Endothelial cell of umbilical vein (primary cell): Measurements from ENCODE around the gene NT5C1A. TPM values are rescaled to one million over a fixed set of nuclear protein-coding genes. Genes with fewer than 3 reads are reported as not detected.

ENCODE experiments used
- BruUV-seq: library from RNA; stranded (reverse); fragments of 400-500 nt; replicated peaks from 2 replicates; lab custom pipeline; 2021; lab: Mats Ljungman, UMichigan
- CTCF ChIA-PET: fragments of 300-600, 350-600 bp; sonication (Branson Sonifier 250); formaldehyde crosslinking; loops from one replicate; lab custom pipeline; 2021; ENCODE audit warnings: antibody characterized with exemption, inconsistent platforms; lab: Charles Lee
- POLR2A ChIA-PET: fragments of 300-600, 350-600 bp; sonication (Branson Sonifier 250); formaldehyde crosslinking; loops from one replicate; lab custom pipeline; 2021; ENCODE audit warnings: antibody characterized with exemption, inconsistent platforms; lab: Charles Lee
- DNase-seq: peaks from one replicate; pipeline ENCODE4 v3.0.0-alpha.2; 2011; ENCODE audit warnings: low read depth, low spot score
- FAIRE-seq: peaks from 2 replicates; lab custom pipeline; 2011; peaks lifted over from hg19 to GRCh38; lab: Jason Lieb, UNC
- H2AFZ ChIP-seq: 2 replicates; pipeline ENCODE4 v1.6.0; 2012; ENCODE audit warnings: low read depth, low read length, control low read depth, inconsistent platforms
- H3K27ac ChIP-seq: 2 replicates; pipeline ENCODE4 v1.5.1; 2011; ENCODE audit warnings: low read depth, mild to moderate bottlenecking, control low read depth, low read length, moderate library complexity; ENCODE audit not compliant: insufficient read depth
- H3K27me3 ChIP-seq, 2 experiments: 2 replicates each; pipeline versions ENCODE4 v1.6.0 to v1.6.1; 2011; ENCODE audit warnings: low read length in 2 of 2, mixed read lengths in 1 of 2; ENCODE audit not compliant: control insufficient read depth in 2 of 2, insufficient read depth in 2 of 2
- H3K36me3 ChIP-seq, 2 experiments: 2 replicates in 1 of 2; 3 replicates in 1 of 2; pipeline ENCODE4 v1.5.1; 2011; ENCODE audit warnings: low read length in 2 of 2, mild to moderate bottlenecking in 1 of 2, moderate library complexity in 1 of 2; ENCODE audit not compliant: control insufficient read depth in 2 of 2, insufficient read depth in 2 of 2; ENCODE audit errors: extremely low read depth in 1 of 2
- H3K4me1 ChIP-seq: 3 replicates; pipeline ENCODE4 v1.5.1; 2011; ENCODE audit warnings: mild to moderate bottlenecking, low read length; ENCODE audit not compliant: control insufficient read depth, insufficient read depth; ENCODE audit errors: extremely low read depth
- H3K4me2 ChIP-seq: 2 replicates; pipeline ENCODE4 v1.6.1; 2011; ENCODE audit warnings: low read length, control low read depth, mixed read lengths; ENCODE audit not compliant: insufficient read depth
- H3K4me3 ChIP-seq, 3 experiments: fragments of 200-600 bp in 1 of 3; sonication (generic), shearing (Covaris generic) in 1 of 3; replicated peaks in 1 of 3; 2 replicates each; pipeline ENCODE4 v1.5.1; 2011 to 2016; ENCODE audit warnings: control low read depth in 3 of 3, low read length in 3 of 3, mild to moderate bottlenecking in 2 of 3, inconsistent platforms in 1 of 3, low read depth in 1 of 3, moderate library complexity in 1 of 3; ENCODE audit not compliant: insufficient read depth in 1 of 3
- H3K79me2 ChIP-seq: 2 replicates; pipeline ENCODE4 v1.6.0; 2012; ENCODE audit warnings: low read length, inconsistent platforms; ENCODE audit not compliant: control insufficient read depth, insufficient read depth
- H3K9ac ChIP-seq: replicated peaks from 2 replicates; pipeline ENCODE3; 2011; ENCODE audit warnings: low read length, control low read depth; ENCODE audit not compliant: insufficient read depth; ENCODE audit errors: extremely low read depth
- H3K9me1 ChIP-seq: replicated peaks from 3 replicates; pipeline ENCODE4 v1.6.0; 2011; ENCODE audit warnings: mild to moderate bottlenecking, low read length; ENCODE audit not compliant: control insufficient read depth, insufficient read depth; ENCODE audit errors: extremely low read depth
- H3K9me3 ChIP-seq: replicated peaks from 2 replicates; pipeline ENCODE4 v1.5.1; 2012; ENCODE audit warnings: low read length, inconsistent platforms; ENCODE audit not compliant: control insufficient read depth, insufficient read depth
- H4K20me1 ChIP-seq: replicated peaks from 2 replicates; pipeline ENCODE3; 2011; ENCODE audit warnings: mild to moderate bottlenecking, low read length; ENCODE audit not compliant: control insufficient read depth, insufficient read depth; ENCODE audit errors: extremely low read depth
- EZH2 ChIP-seq: IDR thresholded peaks from 2 replicates; pipeline ENCODE4 v1.6.1; 2012; ENCODE audit warnings: borderline replicate concordance, low read depth, mild to moderate bottlenecking, moderate library complexity, low read length, inconsistent platforms; ENCODE audit not compliant: severe bottlenecking
- FOS ChIP-seq: IDR thresholded peaks from 2 replicates; pipeline ENCODE4 v1.6.1; 2011; ENCODE audit warnings: mild to moderate bottlenecking, low read length, moderate library complexity, borderline replicate concordance; ENCODE audit not compliant: insufficient read depth
- GATA2 ChIP-seq: IDR thresholded peaks from 2 replicates; pipeline ENCODE4 v1.7.0; 2011; ENCODE audit warnings: low read depth, mild to moderate bottlenecking, moderate library complexity, mixed read lengths, low read length; ENCODE audit not compliant: insufficient read length, insufficient read depth
- JUN ChIP-seq: IDR thresholded peaks from 2 replicates; pipeline ENCODE4 v1.6.1; 2011; ENCODE audit warnings: borderline replicate concordance, low read depth; ENCODE audit not compliant: insufficient read length, insufficient read depth
- MYC ChIP-seq: IDR thresholded peaks from one replicate; pipeline ENCODE4 v1.6.1; 2011; ENCODE audit warnings: mild to moderate bottlenecking, low read depth, low read length
- POLR2A ChIP-seq: IDR thresholded peaks from 2 replicates; pipeline ENCODE4 v1.6.1; 2012; ENCODE audit warnings: low read depth, mild to moderate bottlenecking, control low read depth, low read length
- POLR2AphosphoS5 ChIP-seq: IDR thresholded peaks from 2 replicates; pipeline ENCODE4 v1.6.1; 2012; ENCODE audit warnings: low read depth, mild to moderate bottlenecking, control low read depth, low read length, moderate library complexity; ENCODE audit not compliant: insufficient read depth
- dilution Hi-C: fragments of 300-500 bp; cut with MboI; formaldehyde crosslinking; loops from one replicate; pipeline ENCODE4 v1.15.0; 2019; ENCODE audit warnings: low sequenced_read_pairs; ENCODE audit not compliant: extremely low pct_ligation_motif_present
- intact Hi-C: fragments of 100-400 bp; cut with micrococcal nuclease; formaldehyde crosslinking; loops from one replicate; pipeline ENCODE4 v1.10.0; 2022
- polyA plus RNA-seq, 4 experiments: library from polyadenylated mRNA; depleted of rRNA in 3 of 4; stranded (reverse) in 3 of 4; unstranded in 1 of 4; fragments of >200 nt; gene quantifications; 2 replicates each; pipeline versions ENCODE4 v1.2.1 to v1.2.3, GENCODE V29; 2011 to 2012; ENCODE audit warnings: missing spikeins in 1 of 4
- total RNA-seq: library from RNA; stranded (reverse); gene quantifications from 2 replicates; pipeline ENCODE4 v1.2.3, GENCODE V29; 2021
- TF ChIP-seq, protein P1 (sequence below), 2 donors: IDR thresholded peaks; 1 replicate in 1 of 2; 2 replicates in 1 of 2; pipeline ENCODE4 v1.5.1; 2011; ENCODE audit warnings: low read length in 2 of 2, mild to moderate bottlenecking in 2 of 2, moderate library complexity in 2 of 2, control low read depth in 1 of 2, inconsistent platforms in 1 of 2, low read depth in 1 of 2; ENCODE audit not compliant: insufficient read depth in 1 of 2; ENCODE audit errors: extremely low read depth in 1 of 2
- TF ChIP-seq, protein P2 (sequence below): IDR thresholded peaks from 2 replicates; pipeline ENCODE4 v1.6.1; 2011; ENCODE audit not compliant: insufficient read depth, insufficient read length

Gene NT5C1A
- total and polyA plus RNA-seq, 2 donors (not counting 3 experiments of a cell fraction or from before 2014, with no cell fraction given) = not detected

DNA sequence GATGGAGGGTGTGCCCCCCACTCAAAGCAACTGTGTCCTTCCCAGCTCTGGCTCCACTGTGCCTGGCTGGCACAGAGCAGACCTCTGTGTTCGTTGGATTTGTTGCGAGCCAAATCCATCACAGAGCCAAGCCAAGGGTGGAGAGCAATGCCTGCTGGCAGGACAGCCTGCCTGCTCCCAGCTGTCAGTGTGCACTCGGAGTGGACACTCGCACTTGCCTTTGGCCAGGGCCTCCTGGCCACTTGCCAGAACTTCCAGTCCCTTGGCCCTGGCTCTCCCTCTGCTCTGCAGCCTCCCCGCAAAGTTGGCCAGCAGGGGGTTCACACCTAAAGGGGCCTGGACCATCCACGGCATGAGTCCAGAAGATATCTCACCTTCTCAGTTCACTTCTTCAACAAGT, 48.9 kb downstream of the NT5C1A start:
- Histone ChIP-seq H2AFZ (no peak overlapping the region), H3K9me1 (no peaks in the 10 kb centered on the region), H3K27ac (no peak overlapping the region), H3K4me2 (no peak overlapping the region), H3K79me2 (no peaks in the 10 kb centered on the region), H3K4me3 (no peak overlapping the region), H3K9ac (no peak overlapping the region), H3K36me3 (no peaks in the 10 kb centered on the region), H3K4me1 (no peaks in the 10 kb centered on the region), H3K27me3 (peaks cover 0 to 10% of the 10 kb centered on the region in 2 experiments), H3K9me3 (no peaks in the 10 kb centered on the region), H4K20me1 (no peaks in the 10 kb centered on the region)
- dilution Hi-C loops (no loop called here), intact Hi-C loops (no loop called here)
- CTCF ChIA-PET = interaction anchor here (1.1 to 2.5 kb wide), 2 partner anchors 13 to 16 kb away, joined by 3 to 17 read pairs; no protein-coding TSS in a partner anchor
- no peak for DNase-seq
- POLR2A ChIA-PET = no interaction called here
- no peak for FAIRE-seq
- BruUV-seq = no TSS peak
- TF ChIP-seq FOS (no peak), POLR2A (no peak)
- TF ChIP-seq, protein P1, sequence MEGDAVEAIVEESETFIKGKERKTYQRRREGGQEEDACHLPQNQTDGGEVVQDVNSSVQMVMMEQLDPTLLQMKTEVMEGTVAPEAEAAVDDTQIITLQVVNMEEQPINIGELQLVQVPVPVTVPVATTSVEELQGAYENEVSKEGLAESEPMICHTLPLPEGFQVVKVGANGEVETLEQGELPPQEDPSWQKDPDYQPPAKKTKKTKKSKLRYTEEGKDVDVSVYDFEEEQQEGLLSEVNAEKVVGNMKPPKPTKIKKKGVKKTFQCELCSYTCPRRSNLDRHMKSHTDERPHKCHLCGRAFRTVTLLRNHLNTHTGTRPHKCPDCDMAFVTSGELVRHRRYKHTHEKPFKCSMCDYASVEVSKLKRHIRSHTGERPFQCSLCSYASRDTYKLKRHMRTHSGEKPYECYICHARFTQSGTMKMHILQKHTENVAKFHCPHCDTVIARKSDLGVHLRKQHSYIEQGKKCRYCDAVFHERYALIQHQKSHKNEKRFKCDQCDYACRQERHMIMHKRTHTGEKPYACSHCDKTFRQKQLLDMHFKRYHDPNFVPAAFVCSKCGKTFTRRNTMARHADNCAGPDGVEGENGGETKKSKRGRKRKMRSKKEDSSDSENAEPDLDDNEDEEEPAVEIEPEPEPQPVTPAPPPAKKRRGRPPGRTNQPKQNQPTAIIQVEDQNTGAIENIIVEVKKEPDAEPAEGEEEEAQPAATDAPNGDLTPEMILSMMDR (IDR thresholded peaks at IDR 0.05; ENCODE audit: extremely low read depth in 1 of 2, insufficient read depth in 1 of 2, low read depth in 1 of 2, low read length in 2 of 2) = no peak

DNA sequence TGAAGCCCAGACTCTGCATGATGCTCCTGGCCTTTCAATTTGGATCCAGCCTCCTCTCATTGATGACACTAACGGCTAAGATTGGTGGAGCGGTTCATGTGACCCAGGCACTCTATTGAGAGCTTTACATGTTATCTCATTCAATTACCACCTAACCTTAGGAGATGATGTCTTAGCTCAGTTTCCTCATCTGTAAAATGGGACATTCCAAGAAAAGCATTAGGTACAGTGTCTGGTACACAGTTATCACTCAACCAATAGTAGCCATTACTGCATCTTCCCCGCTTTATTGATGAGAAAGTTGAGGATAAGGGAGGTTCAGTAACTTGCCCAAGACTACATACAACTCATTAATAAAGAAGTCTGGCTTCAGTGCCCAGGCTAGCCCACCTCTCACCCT, 49.5 kb downstream of the NT5C1A start:
- FAIRE-seq (no peak), DNase-seq (no peak)
- CTCF ChIA-PET = interaction anchor here (0.9 to 2.5 kb wide), 3 partner anchors 12 to 29 kb away, joined by 3 to 17 read pairs (median 8); no protein-coding TSS in a partner anchor
- no TSS peak for BruUV-seq
- no peaks in the 10 kb centered on the region for H3K9me3 ChIP-seq
- no peaks in the 10 kb centered on the region for H3K79me2 ChIP-seq
- peaks cover 0 to 10% of the 10 kb centered on the region in 2 experiments for H3K27me3 ChIP-seq
- intact Hi-C loops (no loop called here), dilution Hi-C loops (no loop called here)
- TF ChIP-seq, protein P2, sequence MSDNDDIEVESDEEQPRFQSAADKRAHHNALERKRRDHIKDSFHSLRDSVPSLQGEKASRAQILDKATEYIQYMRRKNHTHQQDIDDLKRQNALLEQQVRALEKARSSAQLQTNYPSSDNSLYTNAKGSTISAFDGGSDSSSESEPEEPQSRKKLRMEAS = no peak
- TF ChIP-seq POLR2AphosphoS5 = no peak
- no peak for TF ChIP-seq JUN
- TF ChIP-seq, protein P1 (IDR thresholded peaks at IDR 0.05; ENCODE audit: extremely low read depth in 1 of 2, insufficient read depth in 1 of 2, low read depth in 1 of 2, low read length in 2 of 2) = no peak
- TF ChIP-seq FOS = no peak
- no peak for TF ChIP-seq MYC
- no peak for TF ChIP-seq GATA2
- no peak for TF ChIP-seq EZH2
- no peak for TF ChIP-seq POLR2A
- H3K4me1 ChIP-seq = no peaks in the 10 kb centered on the region
- no peak overlapping the region for H2AFZ ChIP-seq
- H3K9ac ChIP-seq = no peak overlapping the region
- no peak overlapping the region for H3K4me3 ChIP-seq
- POLR2A ChIA-PET = no interaction called here
- no peaks in the 10 kb centered on the region for H4K20me1 ChIP-seq
- H3K36me3 ChIP-seq = no peaks in the 10 kb centered on the region
- no peak overlapping the region for H3K27ac ChIP-seq
- H3K9me1 ChIP-seq = no peaks in the 10 kb centered on the region
- no peak overlapping the region for H3K4me2 ChIP-seq
